Measurements from ENCODE around the gene INPP5A.

DNA sequence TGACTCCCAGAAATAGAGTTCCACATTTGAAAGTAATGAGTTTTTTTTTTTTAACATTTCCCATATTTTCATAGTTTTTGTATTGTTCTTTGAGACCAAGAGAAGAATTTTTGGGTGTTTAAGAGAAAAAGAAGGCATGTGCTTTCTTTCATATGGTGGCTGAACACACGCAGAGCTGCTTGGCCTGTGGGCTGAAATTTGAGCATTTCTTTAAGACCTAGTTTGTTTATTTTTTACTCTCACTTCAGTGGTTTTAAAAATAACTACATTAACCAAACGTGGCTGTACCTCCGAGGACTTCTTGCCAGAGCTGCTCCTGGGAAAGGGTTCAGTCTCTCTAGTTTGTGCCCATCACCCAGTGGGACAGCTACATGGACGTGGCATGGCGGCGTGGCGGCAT lies 58.3 kb downstream of the INPP5A start:
- TF ChIP-seq, protein P1, sequence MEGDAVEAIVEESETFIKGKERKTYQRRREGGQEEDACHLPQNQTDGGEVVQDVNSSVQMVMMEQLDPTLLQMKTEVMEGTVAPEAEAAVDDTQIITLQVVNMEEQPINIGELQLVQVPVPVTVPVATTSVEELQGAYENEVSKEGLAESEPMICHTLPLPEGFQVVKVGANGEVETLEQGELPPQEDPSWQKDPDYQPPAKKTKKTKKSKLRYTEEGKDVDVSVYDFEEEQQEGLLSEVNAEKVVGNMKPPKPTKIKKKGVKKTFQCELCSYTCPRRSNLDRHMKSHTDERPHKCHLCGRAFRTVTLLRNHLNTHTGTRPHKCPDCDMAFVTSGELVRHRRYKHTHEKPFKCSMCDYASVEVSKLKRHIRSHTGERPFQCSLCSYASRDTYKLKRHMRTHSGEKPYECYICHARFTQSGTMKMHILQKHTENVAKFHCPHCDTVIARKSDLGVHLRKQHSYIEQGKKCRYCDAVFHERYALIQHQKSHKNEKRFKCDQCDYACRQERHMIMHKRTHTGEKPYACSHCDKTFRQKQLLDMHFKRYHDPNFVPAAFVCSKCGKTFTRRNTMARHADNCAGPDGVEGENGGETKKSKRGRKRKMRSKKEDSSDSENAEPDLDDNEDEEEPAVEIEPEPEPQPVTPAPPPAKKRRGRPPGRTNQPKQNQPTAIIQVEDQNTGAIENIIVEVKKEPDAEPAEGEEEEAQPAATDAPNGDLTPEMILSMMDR (IDR thresholded peaks at IDR 0.05; ENCODE audit: poor library complexity): no peak
- TF ChIP-seq EZH2 (IDR thresholded peaks at IDR 0.05; ENCODE audit: borderline replicate concordance): no peak
